Endothelial cell of umbilical vein (primary cell): ENCODE results near the gene MGAT5. TPM values are rescaled to one million over a fixed set of nuclear protein-coding genes. Genes with fewer than 3 reads are reported as not detected.

Experiments
- BruUV-seq: library from RNA; stranded (reverse); fragments of 400-500 nt; replicated peaks from 2 replicates; lab custom pipeline; 2021; lab: Mats Ljungman, UMichigan
- CTCF ChIA-PET: fragments of 300-600, 350-600 bp; sonication (Branson Sonifier 250); formaldehyde crosslinking; loops from one replicate; lab custom pipeline; 2021; ENCODE audit warnings: antibody characterized with exemption, inconsistent platforms; lab: Charles Lee
- POLR2A ChIA-PET: fragments of 300-600, 350-600 bp; sonication (Branson Sonifier 250); formaldehyde crosslinking; loops from one replicate; lab custom pipeline; 2021; ENCODE audit warnings: antibody characterized with exemption, inconsistent platforms; lab: Charles Lee
- DNase-seq: peaks from one replicate; pipeline ENCODE4 v3.0.0-alpha.2; 2011; ENCODE audit warnings: low read depth, low spot score
- FAIRE-seq: peaks from 2 replicates; lab custom pipeline; 2011; peaks lifted over from hg19 to GRCh38; lab: Jason Lieb, UNC
- H2AFZ ChIP-seq: 2 replicates; pipeline ENCODE4 v1.6.0; 2012; ENCODE audit warnings: low read depth, low read length, control low read depth, inconsistent platforms
- H3K27ac ChIP-seq: 2 replicates; pipeline ENCODE4 v1.5.1; 2011; ENCODE audit warnings: low read depth, mild to moderate bottlenecking, control low read depth, low read length, moderate library complexity; ENCODE audit not compliant: insufficient read depth
- H3K27me3 ChIP-seq, 2 experiments: 2 replicates each; pipeline versions ENCODE4 v1.6.0 to v1.6.1; 2011; ENCODE audit warnings: low read length in 2 of 2, mixed read lengths in 1 of 2; ENCODE audit not compliant: control insufficient read depth in 2 of 2, insufficient read depth in 2 of 2
- H3K36me3 ChIP-seq, 2 experiments: 2 replicates in 1 of 2; 3 replicates in 1 of 2; pipeline ENCODE4 v1.5.1; 2011; ENCODE audit warnings: low read length in 2 of 2, mild to moderate bottlenecking in 1 of 2, moderate library complexity in 1 of 2; ENCODE audit not compliant: control insufficient read depth in 2 of 2, insufficient read depth in 2 of 2; ENCODE audit errors: extremely low read depth in 1 of 2
- H3K4me1 ChIP-seq: 3 replicates; pipeline ENCODE4 v1.5.1; 2011; ENCODE audit warnings: mild to moderate bottlenecking, low read length; ENCODE audit not compliant: control insufficient read depth, insufficient read depth; ENCODE audit errors: extremely low read depth
- H3K4me2 ChIP-seq: 2 replicates; pipeline ENCODE4 v1.6.1; 2011; ENCODE audit warnings: low read length, control low read depth, mixed read lengths; ENCODE audit not compliant: insufficient read depth
- H3K4me3 ChIP-seq, 3 experiments: fragments of 200-600 bp in 1 of 3; sonication (generic), shearing (Covaris generic) in 1 of 3; replicated peaks in 1 of 3; 2 replicates each; pipeline ENCODE4 v1.5.1; 2011 to 2016; ENCODE audit warnings: control low read depth in 3 of 3, low read length in 3 of 3, mild to moderate bottlenecking in 2 of 3, inconsistent platforms in 1 of 3, low read depth in 1 of 3, moderate library complexity in 1 of 3; ENCODE audit not compliant: insufficient read depth in 1 of 3
- H3K79me2 ChIP-seq: 2 replicates; pipeline ENCODE4 v1.6.0; 2012; ENCODE audit warnings: low read length, inconsistent platforms; ENCODE audit not compliant: control insufficient read depth, insufficient read depth
- H3K9ac ChIP-seq: replicated peaks from 2 replicates; pipeline ENCODE3; 2011; ENCODE audit warnings: low read length, control low read depth; ENCODE audit not compliant: insufficient read depth; ENCODE audit errors: extremely low read depth
- H3K9me1 ChIP-seq: replicated peaks from 3 replicates; pipeline ENCODE4 v1.6.0; 2011; ENCODE audit warnings: mild to moderate bottlenecking, low read length; ENCODE audit not compliant: control insufficient read depth, insufficient read depth; ENCODE audit errors: extremely low read depth
- H3K9me3 ChIP-seq: replicated peaks from 2 replicates; pipeline ENCODE4 v1.5.1; 2012; ENCODE audit warnings: low read length, inconsistent platforms; ENCODE audit not compliant: control insufficient read depth, insufficient read depth
- H4K20me1 ChIP-seq: replicated peaks from 2 replicates; pipeline ENCODE3; 2011; ENCODE audit warnings: mild to moderate bottlenecking, low read length; ENCODE audit not compliant: control insufficient read depth, insufficient read depth; ENCODE audit errors: extremely low read depth
- EZH2 ChIP-seq: IDR thresholded peaks from 2 replicates; pipeline ENCODE4 v1.6.1; 2012; ENCODE audit warnings: borderline replicate concordance, low read depth, mild to moderate bottlenecking, moderate library complexity, low read length, inconsistent platforms; ENCODE audit not compliant: severe bottlenecking
- FOS ChIP-seq: IDR thresholded peaks from 2 replicates; pipeline ENCODE4 v1.6.1; 2011; ENCODE audit warnings: mild to moderate bottlenecking, low read length, moderate library complexity, borderline replicate concordance; ENCODE audit not compliant: insufficient read depth
- GATA2 ChIP-seq: IDR thresholded peaks from 2 replicates; pipeline ENCODE4 v1.7.0; 2011; ENCODE audit warnings: low read depth, mild to moderate bottlenecking, moderate library complexity, mixed read lengths, low read length; ENCODE audit not compliant: insufficient read length, insufficient read depth
- JUN ChIP-seq: IDR thresholded peaks from 2 replicates; pipeline ENCODE4 v1.6.1; 2011; ENCODE audit warnings: borderline replicate concordance, low read depth; ENCODE audit not compliant: insufficient read length, insufficient read depth
- MAX ChIP-seq: IDR thresholded peaks from 2 replicates; pipeline ENCODE4 v1.6.1; 2011; ENCODE audit not compliant: insufficient read depth, insufficient read length
- MYC ChIP-seq: IDR thresholded peaks from one replicate; pipeline ENCODE4 v1.6.1; 2011; ENCODE audit warnings: mild to moderate bottlenecking, low read depth, low read length
- POLR2A ChIP-seq: IDR thresholded peaks from 2 replicates; pipeline ENCODE4 v1.6.1; 2012; ENCODE audit warnings: low read depth, mild to moderate bottlenecking, control low read depth, low read length
- POLR2AphosphoS5 ChIP-seq: IDR thresholded peaks from 2 replicates; pipeline ENCODE4 v1.6.1; 2012; ENCODE audit warnings: low read depth, mild to moderate bottlenecking, control low read depth, low read length, moderate library complexity; ENCODE audit not compliant: insufficient read depth
- dilution Hi-C: fragments of 300-500 bp; cut with MboI; formaldehyde crosslinking; loops from one replicate; pipeline ENCODE4 v1.15.0; 2019; ENCODE audit warnings: low sequenced_read_pairs; ENCODE audit not compliant: extremely low pct_ligation_motif_present
- intact Hi-C: fragments of 100-400 bp; cut with micrococcal nuclease; formaldehyde crosslinking; loops from one replicate; pipeline ENCODE4 v1.10.0; 2022
- polyA plus RNA-seq, 4 experiments: library from polyadenylated mRNA; depleted of rRNA in 3 of 4; stranded (reverse) in 3 of 4; unstranded in 1 of 4; fragments of >200 nt; gene quantifications; 2 replicates each; pipeline versions ENCODE4 v1.2.1 to v1.2.3, GENCODE V29; 2011 to 2012; ENCODE audit warnings: missing spikeins in 1 of 4
- total RNA-seq: library from RNA; stranded (reverse); gene quantifications from 2 replicates; pipeline ENCODE4 v1.2.3, GENCODE V29; 2021
- TF ChIP-seq, protein P1 (sequence below), 2 donors: IDR thresholded peaks; 1 replicate in 1 of 2; 2 replicates in 1 of 2; pipeline ENCODE4 v1.5.1; 2011; ENCODE audit warnings: low read length in 2 of 2, mild to moderate bottlenecking in 2 of 2, moderate library complexity in 2 of 2, control low read depth in 1 of 2, inconsistent platforms in 1 of 2, low read depth in 1 of 2; ENCODE audit not compliant: insufficient read depth in 1 of 2; ENCODE audit errors: extremely low read depth in 1 of 2

The MGAT5 gene
- total and polyA plus RNA-seq, 2 donors (not counting 3 experiments of a cell fraction or from before 2014, with no cell fraction given) = 17.7 to 84.1 TPM

DNA sequence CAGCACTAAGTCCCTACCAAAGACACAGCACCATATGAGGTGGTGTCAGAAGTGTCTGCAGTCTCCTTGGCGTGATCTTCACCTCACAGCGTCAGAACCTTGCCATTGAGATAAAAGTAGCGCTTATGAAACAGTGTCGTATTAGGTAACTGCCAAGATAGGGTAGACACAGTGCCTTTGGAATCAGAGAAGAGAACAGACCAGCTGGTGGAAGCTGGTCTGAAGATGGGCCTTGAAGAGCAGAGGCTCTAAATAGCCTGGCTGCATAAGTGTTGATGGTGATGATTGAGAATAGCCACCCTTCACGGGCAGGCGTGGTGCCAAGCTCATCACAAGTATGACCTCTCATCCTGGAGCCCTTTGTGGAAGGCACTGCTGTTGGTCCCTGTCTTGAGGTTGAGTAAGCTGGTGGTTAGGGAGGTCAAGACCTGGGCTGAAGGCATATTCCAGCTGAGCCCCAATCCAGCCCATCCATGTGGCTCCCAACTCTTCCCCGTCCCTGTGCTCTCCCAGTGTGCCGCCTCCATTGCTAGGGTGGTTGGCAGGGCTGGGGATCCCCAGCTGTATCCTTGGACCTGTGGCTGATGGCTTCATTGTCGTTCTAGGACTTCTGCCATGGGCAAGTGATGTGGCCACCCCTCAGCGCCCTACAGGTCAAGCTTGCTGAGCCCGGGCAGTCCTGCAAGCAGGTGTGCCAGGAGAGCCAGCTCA, 187.4 kb downstream of the MGAT5 start:
- intact Hi-C loops = no loop called here

More for the DNA sequence above, 187.4 kb downstream of the MGAT5 start:
- Histone ChIP-seq H3K9me1 (no peaks in the 10 kb centered on the region), H3K27ac (no peak overlapping the region), H3K9me3 (no peaks in the 10 kb centered on the region), H3K79me2 (no peaks in the 10 kb centered on the region), H3K9ac (no peak overlapping the region), H4K20me1 (no peaks in the 10 kb centered on the region), H3K36me3 (no peaks in the 10 kb centered on the region), H3K4me1 (peaks cover 45% of the 10 kb centered on the region), H3K27me3 (no peaks in the 10 kb centered on the region), H3K4me3 (no peak overlapping the region), H2AFZ (no peak overlapping the region), H3K4me2 (no peak overlapping the region)
- no peak for TF ChIP-seq POLR2A
- TF ChIP-seq MYC = no peak
- TF ChIP-seq, protein P1, sequence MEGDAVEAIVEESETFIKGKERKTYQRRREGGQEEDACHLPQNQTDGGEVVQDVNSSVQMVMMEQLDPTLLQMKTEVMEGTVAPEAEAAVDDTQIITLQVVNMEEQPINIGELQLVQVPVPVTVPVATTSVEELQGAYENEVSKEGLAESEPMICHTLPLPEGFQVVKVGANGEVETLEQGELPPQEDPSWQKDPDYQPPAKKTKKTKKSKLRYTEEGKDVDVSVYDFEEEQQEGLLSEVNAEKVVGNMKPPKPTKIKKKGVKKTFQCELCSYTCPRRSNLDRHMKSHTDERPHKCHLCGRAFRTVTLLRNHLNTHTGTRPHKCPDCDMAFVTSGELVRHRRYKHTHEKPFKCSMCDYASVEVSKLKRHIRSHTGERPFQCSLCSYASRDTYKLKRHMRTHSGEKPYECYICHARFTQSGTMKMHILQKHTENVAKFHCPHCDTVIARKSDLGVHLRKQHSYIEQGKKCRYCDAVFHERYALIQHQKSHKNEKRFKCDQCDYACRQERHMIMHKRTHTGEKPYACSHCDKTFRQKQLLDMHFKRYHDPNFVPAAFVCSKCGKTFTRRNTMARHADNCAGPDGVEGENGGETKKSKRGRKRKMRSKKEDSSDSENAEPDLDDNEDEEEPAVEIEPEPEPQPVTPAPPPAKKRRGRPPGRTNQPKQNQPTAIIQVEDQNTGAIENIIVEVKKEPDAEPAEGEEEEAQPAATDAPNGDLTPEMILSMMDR (IDR thresholded peaks at IDR 0.05; ENCODE audit: extremely low read depth in 1 of 2, insufficient read depth in 1 of 2, low read depth in 1 of 2, low read length in 2 of 2) = no peak
- no peak for TF ChIP-seq FOS
- TF ChIP-seq MAX = no peak
- TF ChIP-seq POLR2AphosphoS5 = no peak
- TF ChIP-seq EZH2 = no peak
- no peak for TF ChIP-seq JUN
- no peak for TF ChIP-seq GATA2
- no TSS peak for BruUV-seq
- POLR2A ChIA-PET = no interaction called here
- FAIRE-seq = no peak
- DNase-seq = no peak
- CTCF ChIA-PET = interaction anchor here (0.8 to 2.9 kb wide), 4 partner anchors 9 to 29 kb away, joined by 4 to 16 read pairs (median 12); no protein-coding TSS in a partner anchor
- dilution Hi-C loops = no loop called here
